ENCODE measurements around the gene HPD.

DNA sequence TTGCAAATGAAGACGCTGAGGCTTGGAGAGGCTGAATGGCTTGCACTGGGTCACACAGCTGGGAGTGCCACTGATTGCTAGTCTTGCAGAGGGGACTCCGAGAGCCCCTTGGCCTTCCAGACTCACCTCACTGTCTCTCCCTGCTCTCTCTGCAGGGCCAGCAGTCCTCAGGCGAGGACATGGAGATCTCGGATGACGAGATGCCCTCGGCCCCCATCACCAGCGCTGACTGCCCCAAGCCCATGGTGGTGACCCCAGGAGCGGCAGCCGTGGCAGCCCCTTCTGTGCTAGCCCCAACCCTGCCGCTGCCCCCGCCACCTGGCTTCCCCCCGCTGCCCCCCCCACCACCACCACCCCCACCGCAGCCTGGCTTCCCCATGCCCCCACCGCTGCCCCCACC lies 44.7 kb downstream of the HPD start:
- no peak for TF ChIP-seq EP300 (IDR thresholded peaks at IDR 0.05)
- TF ChIP-seq, protein P1, sequence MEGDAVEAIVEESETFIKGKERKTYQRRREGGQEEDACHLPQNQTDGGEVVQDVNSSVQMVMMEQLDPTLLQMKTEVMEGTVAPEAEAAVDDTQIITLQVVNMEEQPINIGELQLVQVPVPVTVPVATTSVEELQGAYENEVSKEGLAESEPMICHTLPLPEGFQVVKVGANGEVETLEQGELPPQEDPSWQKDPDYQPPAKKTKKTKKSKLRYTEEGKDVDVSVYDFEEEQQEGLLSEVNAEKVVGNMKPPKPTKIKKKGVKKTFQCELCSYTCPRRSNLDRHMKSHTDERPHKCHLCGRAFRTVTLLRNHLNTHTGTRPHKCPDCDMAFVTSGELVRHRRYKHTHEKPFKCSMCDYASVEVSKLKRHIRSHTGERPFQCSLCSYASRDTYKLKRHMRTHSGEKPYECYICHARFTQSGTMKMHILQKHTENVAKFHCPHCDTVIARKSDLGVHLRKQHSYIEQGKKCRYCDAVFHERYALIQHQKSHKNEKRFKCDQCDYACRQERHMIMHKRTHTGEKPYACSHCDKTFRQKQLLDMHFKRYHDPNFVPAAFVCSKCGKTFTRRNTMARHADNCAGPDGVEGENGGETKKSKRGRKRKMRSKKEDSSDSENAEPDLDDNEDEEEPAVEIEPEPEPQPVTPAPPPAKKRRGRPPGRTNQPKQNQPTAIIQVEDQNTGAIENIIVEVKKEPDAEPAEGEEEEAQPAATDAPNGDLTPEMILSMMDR (IDR thresholded peaks at IDR 0.05), result no peak
